Stimulated activated CD4-positive, alpha-beta T cell treated with anti-CD3 and anti-CD28 coated beads, TNF-alpha, amount 100 ng/mL, for 48 hours (primary cell): ENCODE results near the gene RTN4.

Experiments
- DNase-seq, 3 donors: peaks; one replicate each; pipeline ENCODE4 v3.0.0-alpha.2; 2020; ENCODE audit warnings: low read depth in 3 of 3

The RTN4 gene

DNA sequence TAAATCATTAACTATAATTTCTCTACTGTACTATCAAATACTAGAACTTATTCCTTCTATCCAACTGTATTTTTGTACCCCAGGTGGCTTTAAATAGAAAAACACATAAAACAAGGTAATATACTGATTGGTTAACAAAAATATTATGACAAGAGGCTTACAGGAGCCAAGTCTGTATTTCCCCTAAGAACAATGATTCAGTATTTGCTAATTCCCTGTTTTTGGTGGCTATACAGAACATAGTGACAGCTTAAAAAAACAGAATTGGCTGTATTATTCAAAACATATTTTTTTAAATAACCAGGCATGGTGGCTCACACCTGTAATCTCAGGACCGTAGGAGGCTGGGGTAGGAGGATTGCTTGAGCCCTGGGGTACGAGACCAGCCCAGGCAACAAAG lies 16.3 kb downstream of the RTN4 start:
- no peak for DNase-seq

DNA sequence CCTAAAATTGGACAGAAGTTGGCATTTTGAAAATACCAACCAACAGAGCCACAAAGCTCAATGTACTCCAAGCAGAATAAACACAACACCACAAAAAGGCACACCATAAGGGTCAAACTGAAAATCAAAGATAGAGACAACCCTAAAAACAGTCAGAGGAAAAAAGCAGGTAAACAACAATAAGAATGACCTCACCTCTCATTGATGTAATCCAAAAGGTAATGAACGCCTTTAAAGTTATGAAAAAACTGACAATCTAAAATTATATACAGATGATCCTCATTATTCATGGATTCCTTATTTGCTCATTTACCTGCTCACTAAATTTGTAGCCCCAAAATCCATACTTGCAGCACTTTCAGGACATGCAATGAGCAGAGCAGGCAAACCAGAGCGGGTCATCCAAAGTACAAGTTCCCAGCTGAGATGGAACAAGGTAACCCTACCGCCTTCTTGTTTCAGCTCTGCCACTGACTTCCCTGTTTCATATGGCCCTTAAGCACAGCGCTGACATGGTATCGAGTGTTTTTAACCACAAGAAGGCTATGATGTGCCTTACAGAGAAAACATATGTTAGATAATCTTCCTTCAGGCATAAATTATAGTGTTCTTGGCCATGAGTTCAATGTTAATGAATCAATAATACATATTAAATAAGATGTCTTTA lies 17.0 kb downstream of the RTN4 start:
- DNase-seq: no peak

DNA sequence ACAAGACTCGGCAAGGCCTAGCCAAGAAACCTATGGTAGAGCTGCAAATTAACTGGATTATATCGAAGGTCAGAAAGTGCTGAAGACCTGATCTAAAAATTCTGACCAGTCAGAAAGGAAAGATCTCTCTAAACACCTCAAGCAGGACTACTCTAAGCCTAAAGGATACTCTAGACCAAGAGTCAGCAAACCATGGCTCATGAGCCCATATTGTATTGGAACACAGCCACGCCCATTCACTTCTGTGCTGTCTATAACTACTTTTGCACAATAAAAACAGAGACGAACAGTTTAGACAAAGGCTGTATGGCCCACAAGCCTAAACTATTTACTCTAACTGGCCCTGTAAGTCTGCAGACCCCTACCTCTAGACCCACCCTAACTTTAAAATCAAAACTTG lies 18.7 kb downstream of the RTN4 start:
- DNase-seq: no peak

DNA sequence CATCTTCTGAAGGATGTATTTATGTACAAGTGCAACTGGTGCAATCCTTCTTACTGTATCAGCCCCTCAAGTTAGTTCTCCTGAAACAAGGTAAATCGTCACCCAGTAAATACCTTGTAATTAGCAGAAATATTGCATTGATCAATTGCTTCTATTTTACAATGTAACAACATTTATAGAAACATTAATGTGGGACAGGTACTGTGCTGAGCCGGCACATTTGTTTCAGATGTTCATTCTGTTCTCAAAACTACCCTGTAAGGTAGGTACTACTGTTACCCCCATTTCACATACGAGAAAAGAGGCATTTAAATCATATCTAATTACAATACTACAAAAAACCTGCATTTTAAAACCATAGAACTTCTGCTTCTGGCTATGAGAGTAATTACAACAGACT lies 19.5 kb downstream of the RTN4 start:
- no peak for DNase-seq

DNA sequence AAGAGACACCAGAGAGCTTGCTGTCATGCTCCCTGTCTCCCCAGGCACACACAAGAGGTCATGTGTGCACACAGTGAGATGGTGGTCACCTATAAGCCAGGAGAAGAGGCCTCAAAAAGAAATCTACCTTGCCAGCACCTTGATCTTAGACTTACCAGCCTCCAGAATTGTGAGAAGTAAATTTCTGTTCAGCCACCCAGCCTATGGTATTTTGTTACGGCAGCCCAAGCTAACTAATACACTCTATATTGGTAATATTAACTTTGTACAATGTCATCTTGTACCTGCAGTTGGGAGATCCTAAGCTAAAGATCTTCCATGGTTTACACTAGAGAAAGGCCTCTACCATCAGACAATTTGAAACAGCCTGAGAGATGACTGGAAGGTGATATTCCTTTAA lies 21.2 kb downstream of the RTN4 start:
- no peak for DNase-seq

DNA sequence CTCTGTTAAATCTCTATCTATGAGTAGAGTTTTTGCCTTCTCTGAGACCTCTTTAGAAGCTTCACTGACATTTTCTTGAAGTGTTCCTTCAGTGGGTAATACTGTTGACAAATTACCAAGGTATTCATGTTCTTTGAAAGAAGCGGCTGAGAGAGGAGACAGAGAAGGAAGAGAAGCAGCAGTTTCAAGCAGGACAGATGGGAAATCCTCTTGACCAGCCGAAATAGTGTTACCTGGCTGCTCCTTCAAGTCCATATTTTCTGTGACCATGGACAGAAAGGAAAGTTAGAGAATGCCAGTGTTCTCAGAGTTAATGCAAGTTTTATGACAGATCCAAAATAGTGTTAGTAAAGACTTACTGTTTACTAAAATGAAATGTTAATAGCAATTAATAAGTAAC lies 23.0 kb downstream of the RTN4 start:
- DNase-seq: no peak

DNA sequence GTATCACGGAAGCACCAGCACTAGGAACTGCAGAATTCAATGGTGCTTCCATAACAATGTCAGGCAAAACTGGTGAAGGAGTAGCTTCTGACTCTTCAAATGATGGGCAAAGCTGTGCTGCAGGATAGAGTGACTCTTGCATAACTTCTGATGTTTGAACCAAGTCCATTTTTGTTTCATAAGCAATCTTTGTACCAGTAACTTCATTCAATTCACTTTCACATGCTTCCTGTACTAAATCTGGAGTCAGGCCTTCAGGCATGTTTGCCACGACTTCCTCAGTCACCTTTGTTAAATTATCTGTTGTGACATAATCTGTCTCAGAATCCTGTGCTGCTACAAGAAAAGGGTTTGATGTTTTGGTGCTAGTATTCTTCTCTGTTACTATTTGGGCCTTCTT lies 24.0 kb downstream of the RTN4 start:
- DNase-seq: no peak

- no peak for DNase-seq
These were observed 24.6 kb downstream of the RTN4 start for GRCh38 chr2:55025627-55026026.

- no peak for DNase-seq
These were observed 25.2 kb downstream of the RTN4 start for GRCh38 chr2:55025082-55025481.

DNA sequence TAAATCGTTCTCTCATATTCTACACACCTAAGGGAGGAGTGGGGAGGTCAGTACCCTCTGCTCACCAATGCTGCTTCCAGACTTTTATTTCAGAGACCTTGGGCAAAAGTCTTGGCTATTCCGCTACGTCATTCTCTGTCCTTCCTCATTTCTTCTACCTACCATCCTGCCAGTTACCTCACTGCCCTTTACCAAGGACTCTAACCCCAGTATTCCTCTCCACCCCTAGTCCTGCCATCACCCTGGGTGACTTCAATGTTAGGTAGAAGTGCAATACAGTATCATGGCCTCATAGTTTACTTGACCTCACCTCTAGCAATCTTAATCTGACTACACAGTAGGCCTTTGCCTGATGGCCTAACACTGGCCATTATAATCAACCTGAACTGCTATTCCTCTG lies 27.8 kb downstream of the RTN4 start:
- DNase-seq: no peak

- no peak for DNase-seq
These were observed 30.6 kb downstream of the RTN4 start for GRCh38 chr2:55019526-55020258.

- DNase-seq: no peak
These were observed 31.6 kb downstream of the RTN4 start for GRCh38 chr2:55018619-55019018.

DNA sequence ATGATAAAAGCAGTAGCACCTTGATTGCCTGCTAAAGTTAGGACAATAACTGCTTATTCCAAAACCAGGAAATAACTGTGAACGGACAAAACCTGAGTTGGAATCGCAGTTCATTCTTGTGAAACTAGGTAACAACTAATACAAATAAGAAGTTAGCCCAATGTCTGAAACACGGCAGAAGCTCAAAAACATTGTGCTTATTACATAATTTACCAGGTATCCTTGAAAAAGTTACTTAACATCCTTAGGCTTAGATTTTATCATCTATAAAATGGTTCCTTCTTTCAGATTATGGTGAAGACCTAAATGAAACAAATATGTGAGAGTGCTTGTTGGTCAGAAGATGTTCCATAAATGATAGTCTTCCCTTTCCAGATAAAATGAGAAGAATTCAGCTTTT lies 32.4 kb downstream of the RTN4 start:
- no peak for DNase-seq

GRCh38 chr2:55017428-55017827 lies 32.8 kb downstream of the RTN4 start:
- no peak for DNase-seq

GRCh38 chr2:55014962-55015939 lies 35.0 kb downstream of the RTN4 start:
- DNase-seq: peak in 1 of 3 donors; percentile 8

DNA sequence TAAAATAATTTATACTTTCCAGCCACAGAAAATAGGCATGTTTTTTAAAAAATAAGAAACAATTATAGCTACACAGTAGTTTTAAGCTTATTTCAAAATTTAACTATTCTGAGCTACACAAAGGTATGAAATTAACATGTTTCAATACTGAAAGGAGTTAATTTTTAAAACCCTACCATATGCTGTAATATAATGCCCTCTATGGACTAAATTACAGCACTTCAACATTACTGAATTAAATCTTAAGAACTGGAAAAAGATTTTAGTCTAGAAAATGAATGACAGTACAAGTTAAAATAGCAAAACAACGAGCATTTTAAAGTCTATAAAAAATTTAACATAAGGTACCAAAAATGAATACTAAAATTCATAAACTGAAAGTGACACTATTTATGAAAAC lies 36.3 kb downstream of the RTN4 start:
- DNase-seq: no peak

DNA sequence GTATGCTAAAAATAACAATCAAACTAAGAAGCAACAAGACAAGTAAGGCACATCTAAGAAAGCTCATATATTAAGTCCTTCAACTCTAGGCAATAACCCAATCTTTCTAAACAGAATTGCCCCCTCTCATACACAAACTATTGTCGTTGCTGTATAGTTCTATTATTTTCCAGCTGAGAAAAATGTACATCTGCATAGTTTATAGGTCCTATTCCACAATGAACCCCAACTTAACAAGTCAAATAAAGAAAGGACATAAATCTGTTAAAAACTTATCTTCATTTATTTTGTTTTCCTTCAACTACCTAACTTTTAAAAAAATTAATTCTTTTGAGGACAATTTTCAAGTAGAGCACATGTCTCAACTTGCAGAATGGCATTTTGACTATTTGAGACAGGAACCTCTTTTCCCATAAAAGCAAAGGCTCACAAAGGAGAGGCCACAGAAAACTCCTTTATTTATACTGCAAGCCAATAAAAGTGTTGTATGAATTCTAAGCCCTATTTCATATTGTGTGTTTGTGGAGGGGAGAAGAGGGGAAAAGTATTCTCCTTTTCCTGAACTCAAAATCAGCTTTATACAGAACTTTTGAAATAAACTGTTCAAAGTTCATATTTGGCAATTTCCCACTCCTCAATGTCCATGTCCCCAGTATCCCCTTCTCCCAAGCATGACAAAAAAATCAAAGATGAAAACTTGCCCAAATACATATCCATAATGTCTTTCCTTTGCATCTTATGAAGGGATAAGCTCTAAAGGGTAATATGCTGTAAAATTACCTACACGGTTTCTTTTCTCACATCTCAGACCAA lies 37.4 kb downstream of the RTN4 start:
- DNase-seq: no peak

GRCh38 chr2:55011831-55012671 lies 38.2 kb downstream of the RTN4 start:
- DNase-seq: no peak

DNA sequence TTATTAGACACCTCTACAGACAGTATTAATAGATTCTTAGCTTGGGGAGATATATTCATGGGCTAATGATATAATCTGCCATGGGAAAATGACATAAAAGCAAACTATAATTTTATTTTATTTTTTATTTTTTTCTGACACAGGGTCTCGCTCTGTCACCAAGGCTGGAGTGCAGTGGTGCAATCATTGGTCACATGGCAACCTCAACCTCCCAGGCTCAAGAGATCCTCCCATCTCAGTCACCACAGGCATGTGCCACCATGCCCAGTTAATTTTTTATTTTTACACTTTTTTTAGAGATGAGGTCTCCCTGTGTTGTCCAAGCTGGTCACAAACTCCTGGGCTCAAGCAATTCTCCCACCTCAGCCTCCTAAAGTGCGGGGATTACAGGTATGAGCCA lies 39.3 kb downstream of the RTN4 start:
- no peak for DNase-seq

- no peak for DNase-seq
These were observed 40.1 kb downstream of the RTN4 start for GRCh38 chr2:55010149-55010591.
